Measurements from ENCODE around the gene RBM47.
A peak's percentile ranks its signal among the peaks of the same experiment; 100 is the strongest.
"Not testable (repeated sequence)": the region's sequence is repeated elsewhere in the genome, so short reads cannot be mapped to it uniquely, and the experiment has no call there.

Gene RBM47

GRCh38 chr4:40434126-40434687 is 195.5 kb downstream of the RBM47 start:
- DNase-seq, result no peak

DNA sequence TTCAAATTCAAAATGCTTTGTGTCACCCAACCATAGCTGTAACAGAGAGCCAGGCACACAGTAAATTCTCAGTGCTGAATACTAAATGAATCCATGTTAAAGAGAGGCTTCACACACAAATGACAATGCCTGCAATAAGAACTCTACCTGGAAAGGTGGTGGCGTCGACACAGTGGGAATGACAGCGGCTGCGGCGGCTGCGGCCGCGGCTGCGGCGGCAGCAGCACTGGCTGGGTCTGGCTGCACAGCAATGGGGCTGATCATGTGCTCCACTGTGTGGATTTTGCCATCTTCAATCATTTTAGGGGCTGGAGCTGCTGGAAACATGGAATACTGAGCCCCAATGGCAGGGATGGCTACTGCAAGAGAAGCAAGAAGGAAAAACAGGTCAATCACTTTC is 197.2 kb downstream of the RBM47 start:
- no peak for DNase-seq

GRCh38 chr4:40427871-40428270 is 201.8 kb downstream of the RBM47 start:
- not testable (repeated sequence) for DNase-seq

- DNase-seq, result no peak
Observed at GRCh38 chr4:40427128-40427527, 202.5 kb downstream of the RBM47 start.

- no peak for DNase-seq
Observed at GRCh38 chr4:40425799-40426574, 203.7 kb downstream of the RBM47 start.

- no peak for DNase-seq
Observed at GRCh38 chr4:40423735-40424134, 205.9 kb downstream of the RBM47 start.

DNA sequence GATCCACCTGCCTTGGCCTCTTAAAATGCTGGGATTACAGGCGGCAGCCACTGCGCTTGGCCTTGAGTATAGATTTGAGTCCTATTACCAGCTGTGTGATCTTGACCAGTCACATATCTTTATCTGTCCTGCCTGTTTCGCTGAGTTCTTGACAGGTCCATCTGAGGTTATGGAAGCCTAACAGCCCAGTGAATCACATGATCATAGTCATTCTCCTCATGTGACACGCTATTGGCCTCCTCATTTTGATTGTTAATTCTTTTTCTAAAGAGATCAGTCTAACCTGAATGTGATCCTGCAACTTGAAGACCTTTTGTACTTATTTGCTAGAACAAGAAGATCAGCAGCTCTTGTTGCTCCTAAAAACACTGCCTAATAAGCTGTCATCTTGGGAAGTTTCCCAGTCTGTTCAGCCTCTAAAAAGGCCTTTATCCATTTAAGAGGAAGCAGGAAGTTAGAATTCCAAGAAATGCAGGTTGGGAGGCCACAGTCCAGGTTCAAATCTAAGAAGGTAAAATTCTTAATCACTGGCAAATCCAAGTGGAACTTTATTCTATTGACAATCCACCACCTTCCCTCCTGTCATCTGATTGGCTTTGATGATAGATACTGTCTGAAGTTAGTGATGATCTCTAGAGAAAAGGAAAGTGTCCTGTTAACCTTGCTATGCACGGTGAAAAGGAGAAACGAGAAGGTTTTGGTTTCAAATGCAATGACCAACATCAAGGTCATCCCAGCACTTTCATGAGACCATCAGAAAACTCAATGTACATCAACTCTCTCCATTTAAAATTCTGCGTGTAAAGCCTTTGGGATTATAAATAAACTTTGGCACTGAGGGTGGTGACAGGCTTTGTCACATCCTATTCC is 207.6 kb downstream of the RBM47 start:
- DNase-seq, result no peak

GRCh38 chr4:40419231-40419912 is 210.3 kb downstream of the RBM47 start:
- DNase-seq, result no peak

GRCh38 chr4:40418430-40419230 is 211.0 kb downstream of the RBM47 start:
- DNase-seq, result no peak

GRCh38 chr4:40417941-40418340 is 211.7 kb downstream of the RBM47 start:
- DNase-seq, result no peak

- no peak for DNase-seq
Observed at GRCh38 chr4:40414673-40415072, 215.0 kb downstream of the RBM47 start.

GRCh38 chr4:40412866-40413795 is 216.5 kb downstream of the RBM47 start:
- DNase-seq, result no peak

DNA sequence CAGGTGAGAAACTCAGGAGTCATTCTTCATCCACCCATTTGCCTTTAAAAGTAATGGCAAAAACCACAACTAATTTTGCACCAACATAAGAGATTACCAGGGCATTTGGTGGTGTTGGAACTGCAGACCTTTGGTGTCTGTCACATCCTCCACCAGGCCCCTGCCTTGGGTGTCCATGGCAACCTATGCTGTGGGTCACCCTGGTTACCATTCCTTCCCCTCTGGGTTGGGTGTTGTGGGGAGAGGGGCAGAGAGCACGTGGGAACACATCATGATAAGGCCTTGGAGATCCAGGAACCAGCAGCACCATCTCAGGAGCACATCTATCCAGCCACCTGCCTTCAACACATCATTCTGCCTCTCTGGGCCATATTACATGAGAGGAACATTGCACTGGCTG is 217.3 kb downstream of the RBM47 start:
- DNase-seq, result peak; percentile 0

- no peak for DNase-seq
Observed at GRCh38 chr4:40409835-40410234, 219.8 kb downstream of the RBM47 start.

- DNase-seq, result not testable (repeated sequence)
Observed at GRCh38 chr4:40407468-40407867, 222.2 kb downstream of the RBM47 start.

GRCh38 chr4:40406340-40406739 is 223.3 kb downstream of the RBM47 start:
- no peak for DNase-seq

GRCh38 chr4:40405193-40405592 is 224.5 kb downstream of the RBM47 start:
- no peak for DNase-seq

GRCh38 chr4:40403081-40403480 is 226.6 kb downstream of the RBM47 start:
- no peak for DNase-seq

DNA sequence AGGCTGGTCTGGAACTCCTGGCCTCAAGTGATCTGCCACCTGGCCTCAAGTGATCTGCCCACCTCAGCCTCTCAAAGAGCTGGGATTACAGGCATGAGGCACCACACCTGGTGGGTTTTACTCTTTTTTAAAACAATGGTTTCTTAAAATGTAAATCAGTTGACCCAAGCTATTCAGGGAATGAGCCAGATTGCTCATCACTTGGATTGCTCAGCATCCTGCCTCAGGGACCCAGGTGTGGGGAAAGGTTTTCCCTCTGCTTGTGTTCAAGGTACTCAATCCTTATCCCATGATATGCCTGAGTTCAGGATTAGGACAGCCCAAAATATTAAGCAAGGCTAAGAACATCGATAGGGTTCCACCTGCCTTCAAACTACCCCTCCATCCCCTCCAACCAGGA is 227.1 kb downstream of the RBM47 start:
- DNase-seq, result no peak

GRCh38 chr4:40401631-40402030 is 228.0 kb downstream of the RBM47 start:
- no peak for DNase-seq

- DNase-seq, result no peak
Observed at GRCh38 chr4:40401096-40401495, 228.6 kb downstream of the RBM47 start.

Data from NCI-H69 (cell line).